ENCODE results near the gene TLCD1. TPM values are rescaled to one million over a fixed set of nuclear protein-coding genes. Genes with fewer than 3 reads are reported as not detected.

The TLCD1 gene
- total RNA-seq, 6 experiments from 2014 or later, result 8.0 to 14.6 (median 11.3) TPM

GRCh38 chr17:28718333-28719020, 7.6 kb downstream of the TLCD1 start:
- Mint-ChIP-seq H3K9me3 (peaks cover 8% of the 10 kb centered on the region; the same call in 1 of the 2 replicates), H3K36me3 (ENCODE audit: low read depth) (peaks cover 39% of the 10 kb centered on the region), H3K4me3 (peak overlapping the region; percentile 88), H3K4me1 (ENCODE audit: low read depth) (peaks cover 61% of the 10 kb centered on the region), H3K27ac (peak overlapping the region; percentile 91), H3K27me3 (ENCODE audit: insufficient read depth) (peaks cover 9% of the 10 kb centered on the region)
- no peak for DNase-seq
- TF ChIP-seq CTCF (IDR thresholded peaks at IDR 0.05), result no peak

GRCh38 chr17:28717578-28718332, 8.3 kb downstream of the TLCD1 start, which contains the start of gene RAB34:
RAB34 (minus strand) TSS chr17:28717868; CDS start chr17:28717266, 602 bp downstream.
- H3K27ac Mint-ChIP-seq, result peak within 1 kb of the TSS; percentile 91

GRCh38 chr17:28716740-28717577, 9.1 kb downstream of the TLCD1 start:
- peaks cover 55% of the 10 kb centered on the region for H3K4me1 Mint-ChIP-seq (ENCODE audit: low read depth)
- H3K27me3 Mint-ChIP-seq (ENCODE audit: insufficient read depth), result peaks cover 13% of the 10 kb centered on the region
- H3K4me3 Mint-ChIP-seq, result peak overlapping the region; percentile 88
- peak overlapping the region; percentile 82 for H3K27ac Mint-ChIP-seq
- DNase-seq, result no peak
- H3K9me3 Mint-ChIP-seq, result peaks cover 8% of the 10 kb centered on the region; the same call in 1 of the 2 replicates
- H3K36me3 Mint-ChIP-seq (ENCODE audit: low read depth), result peaks cover 46% of the 10 kb centered on the region
- TF ChIP-seq CTCF (IDR thresholded peaks at IDR 0.05), result no peak

More at GRCh38 chr17:28717578-28718332, 8.3 kb downstream of the TLCD1 start, which contains the start of gene RAB34:
- peaks cover 40% of the 10 kb centered on the region for H3K36me3 Mint-ChIP-seq (ENCODE audit: low read depth)
- peaks cover 8% of the 10 kb centered on the region; the same call in 1 of the 2 replicates for H3K9me3 Mint-ChIP-seq
- peak; percentile 72 for TF ChIP-seq CTCF (IDR thresholded peaks at IDR 0.05)
- H3K27me3 Mint-ChIP-seq (ENCODE audit: insufficient read depth), result peaks cover 9% of the 10 kb centered on the region
- H3K4me3 Mint-ChIP-seq, result peak within 1 kb of the TSS; percentile 88
- peak; percentile 74 for DNase-seq
- H3K4me1 Mint-ChIP-seq (ENCODE audit: low read depth), result peaks cover 54% of the 10 kb centered on the region

GRCh38 chr17:28715217-28715616, 10.8 kb downstream of the TLCD1 start:
- peak overlapping the region; percentile 88; the same call in 1 of the 2 replicates for H3K4me3 Mint-ChIP-seq
- peak overlapping the region; percentile 25; the same call in 1 of the 2 replicates for H3K27ac Mint-ChIP-seq
- H3K36me3 Mint-ChIP-seq (ENCODE audit: low read depth), result peaks cover 31% of the 10 kb centered on the region
- no peak for TF ChIP-seq CTCF (IDR thresholded peaks at IDR 0.05)
- H3K27me3 Mint-ChIP-seq (ENCODE audit: insufficient read depth), result peaks cover 13% of the 10 kb centered on the region
- peaks cover 3% of the 10 kb centered on the region; the same call in 1 of the 2 replicates for H3K9me3 Mint-ChIP-seq
- H3K4me1 Mint-ChIP-seq (ENCODE audit: low read depth), result peaks cover 52% of the 10 kb centered on the region
- DNase-seq, result no peak

- H3K4me3 Mint-ChIP-seq, result no peak overlapping the region
- H3K9me3 Mint-ChIP-seq, result no peaks in the 10 kb centered on the region
- DNase-seq, result no peak
- H3K4me1 Mint-ChIP-seq (ENCODE audit: low read depth), result peaks cover 50% of the 10 kb centered on the region
- peak; percentile 42 for TF ChIP-seq CTCF (IDR thresholded peaks at IDR 0.05)
- peaks cover 26% of the 10 kb centered on the region for H3K36me3 Mint-ChIP-seq (ENCODE audit: low read depth)
- H3K27ac Mint-ChIP-seq, result no peak overlapping the region; the same call in 1 of the 2 replicates
- H3K27me3 Mint-ChIP-seq (ENCODE audit: insufficient read depth), result peaks cover 8% of the 10 kb centered on the region
These were observed 11.8 kb downstream of the TLCD1 start for GRCh38 chr17:28714281-28714680.
